GM12878 (cell line): ENCODE data around the gene RDM1. TPM values are rescaled to one million over a fixed set of nuclear protein-coding genes. Genes with fewer than 3 reads are reported as not detected.

Experiments used
- ATF7 ChIP-seq: fragments of 450-650 bp; IDR thresholded peaks from 2 replicates; pipeline ENCODE4 v1.6.1; 2016; ENCODE audit warnings: low read depth, mild to moderate bottlenecking
- BMI1 ChIP-seq: fragments of 450-650 bp; IDR thresholded peaks from 2 replicates; pipeline ENCODE4 v1.6.1; 2016; ENCODE audit warnings: mild to moderate bottlenecking, moderate library complexity, borderline replicate concordance
- CEBPB ChIP-seq, 2 experiments: fragments of 150-350 bp in 1 of 2; IDR thresholded peaks; 2 replicates each; pipeline ENCODE4 v1.6.1; 2012 to 2014; ENCODE audit warnings: low read depth in 2 of 2, low read length in 2 of 2, borderline replicate concordance in 1 of 2, inconsistent platforms in 1 of 2
- ELK1 ChIP-seq: IDR thresholded peaks from 2 replicates; pipeline ENCODE4 v1.6.1; 2012; ENCODE audit warnings: low read depth, low read length, improper control_type of control experiment
- EP300 ChIP-seq, 2 experiments: fragments of 150-350 bp in 1 of 2; IDR thresholded peaks; 2 replicates each; pipeline ENCODE4 v1.6.1; 2011 to 2012; ENCODE audit warnings: low read depth in 2 of 2, low read length in 2 of 2, borderline replicate concordance in 1 of 2, improper control_type of control experiment in 1 of 2, inconsistent platforms in 1 of 2; ENCODE audit not compliant: control insufficient read depth in 1 of 2
- GABPA ChIP-seq: IDR thresholded peaks from 2 replicates; pipeline ENCODE4 v1.6.1; 2014; ENCODE audit warnings: antibody characterized with exemption, low read depth, mild to moderate bottlenecking, inconsistent platforms
- HCFC1 ChIP-seq: fragments of 150-350 bp; IDR thresholded peaks from 2 replicates; pipeline ENCODE4 v1.6.1; 2014; ENCODE audit warnings: low read length
- LARP7 ChIP-seq: fragments of 450-650 bp; IDR thresholded peaks from 2 replicates; pipeline ENCODE4 v1.6.1; 2017; ENCODE audit warnings: mild to moderate bottlenecking
- NFYA ChIP-seq: IDR thresholded peaks from 2 replicates; pipeline ENCODE4 v1.6.1; 2011; ENCODE audit warnings: low read depth, mild to moderate bottlenecking, low read length, improper control_type of control experiment, borderline replicate concordance
- NKRF ChIP-seq: fragments of 450-650 bp; conservative IDR thresholded peaks from 2 replicates; pipeline ENCODE4 v1.6.1; 2017; ENCODE audit warnings: mild to moderate bottlenecking, moderate library complexity
- NR2F1 ChIP-seq: fragments of 450-650 bp; conservative IDR thresholded peaks from 2 replicates; pipeline ENCODE4 v1.6.1; 2017; ENCODE audit warnings: mild to moderate bottlenecking
- NRF1 ChIP-seq: conservative IDR thresholded peaks from 2 replicates; pipeline ENCODE4 v1.6.1; 2011; ENCODE audit warnings: mild to moderate bottlenecking, low read depth, low read length, improper control_type of control experiment
- REST ChIP-seq: IDR thresholded peaks from 2 replicates; pipeline ENCODE4 v1.6.1; 2012; ENCODE audit warnings: mild to moderate bottlenecking, low read depth, low read length
- RFX5 ChIP-seq: IDR thresholded peaks from 2 replicates; pipeline ENCODE4 v1.6.1; 2011; ENCODE audit warnings: low read depth, low read length, improper control_type of control experiment
- RUNX3 ChIP-seq: IDR thresholded peaks from 2 replicates; pipeline ENCODE4 v1.6.1; 2012; ENCODE audit warnings: low read length, inconsistent platforms
- SIN3A ChIP-seq: IDR thresholded peaks from 2 replicates; pipeline ENCODE4 v1.6.1; 2012; ENCODE audit warnings: low read depth, low read length, improper control_type of control experiment
- STAT1 ChIP-seq: fragments of 450-650 bp; conservative IDR thresholded peaks from 2 replicates; pipeline ENCODE4 v1.6.1; 2014; ENCODE audit warnings: antibody characterized with exemption, mild to moderate bottlenecking
- TCF12 ChIP-seq: IDR thresholded peaks from 2 replicates; pipeline ENCODE4 v1.6.1; 2011; ENCODE audit warnings: low read depth, mild to moderate bottlenecking, low read length
- TCF7 ChIP-seq: IDR thresholded peaks from 2 replicates; pipeline ENCODE4 v1.6.1; 2014; ENCODE audit warnings: antibody characterized with exemption, borderline replicate concordance
- YY1 ChIP-seq: IDR thresholded peaks from 2 replicates; pipeline ENCODE4 v1.6.1; 2011; ENCODE audit warnings: low read depth, mild to moderate bottlenecking, low read length
- ZBTB33 ChIP-seq: fragments of 450-650 bp; IDR thresholded peaks from 2 replicates; pipeline ENCODE4 v1.6.1; 2017; ENCODE audit warnings: mild to moderate bottlenecking
- ZNF274 ChIP-seq: IDR thresholded peaks from one replicate; pipeline ENCODE4 v1.8.0; 2011; ENCODE audit not compliant: insufficient read length, insufficient read depth
- polyA plus RNA-seq, 11 experiments: library from polyadenylated mRNA; depleted of rRNA in 4 of 11; unstranded in 6 of 11; stranded (reverse) in 5 of 11; fragments of >200 nt; fragmentation: Nextera tagmentation in 4 of 11; fragmentation: Illumina TruSeq in 1 of 11; extraction: Ambion mirVana in 4 of 11; extraction: Trizol in 1 of 11; gene quantifications; 1 replicate in 1 of 11; 2 replicates in 10 of 11; pipeline versions ENCODE4 v1.2.1 to v1.2.3, GENCODE V29; 2011 to 2016; ENCODE audit warnings: inconsistent platforms in 2 of 11, missing spikeins in 2 of 11, low read depth in 1 of 11
- total RNA-seq, 4 experiments: library from RNA; depleted of rRNA in 3 of 4; stranded (reverse); fragments of >200 nt in 3 of 4; fragmentation: Illumina TruSeq in 1 of 4; extraction: Trizol in 1 of 4; gene quantifications; 2 replicates each; pipeline versions ENCODE4 v1.2.1 to v1.2.3, GENCODE V29; 2013 to 2021

The RDM1 gene
- total and polyA plus RNA-seq, 10 of the 15 experiments (the other 5 are each of a cell fraction or from before 2014, with no cell fraction given), result 5.7 to 18.4 (median 10.7) TPM

GRCh38 chr17:35930211-35931065 is at the start of gene RDM1 (continued):
- TF ChIP-seq HCFC1 (no peak; the same call in 1 of the 2 replicates), ZNF274 (no peak), LARP7 (no peak), REST (no peak), NFYA (no peak), BMI1 (no peak), ZBTB33 (no peak), STAT1 (0 out of 2 replicates have a peak, but pooled peaks have one; percentile 57), YY1 (peak; percentile 36; the same call in 1 of the 2 replicates), ELK1 (no peak), GABPA (no peak), ATF7 (no peak), TCF7 (no peak), NR2F1 (no peak), SIN3A (peak; percentile 97), RUNX3 (peak; percentile 80), CEBPB (IDR thresholded peaks at IDR 0.05; ENCODE audit: borderline replicate concordance in 1 of 2, low read depth in 2 of 2, low read length in 2 of 2) (no peak), NKRF (peak; percentile 86), RFX5 (0 out of 2 replicates have a peak, but pooled peaks have one; percentile 10), EP300 (IDR thresholded peaks at IDR 0.05; ENCODE audit: borderline replicate concordance in 1 of 2, control insufficient read depth in 1 of 2, low read depth in 2 of 2, low read length in 2 of 2) (peak in 1 of 2 experiments; percentile 3; a peak in 1 of 4 replicates), NRF1 (peak; percentile 89), TCF12 (0 out of 2 replicates have a peak, but pooled peaks have one; percentile 32)
